GM12892 (cell line): ENCODE measurements around the gene CTNNB1.

Experiments
- POLR2A ChIP-seq: IDR thresholded peaks from 2 replicates; pipeline ENCODE4 v1.6.1; 2011; ENCODE audit warnings: low read depth, low read length, control low read depth
- POLR2AphosphoS5 ChIP-seq: IDR thresholded peaks from 2 replicates; pipeline ENCODE4 v1.6.1; 2011; ENCODE audit warnings: low read depth, low read length, control low read depth
- TAF1 ChIP-seq: IDR thresholded peaks from 2 replicates; pipeline ENCODE4 v1.6.1; 2011; ENCODE audit warnings: low read depth, mild to moderate bottlenecking, control low read depth, low read length, borderline replicate concordance

- TF ChIP-seq POLR2AphosphoS5, result no peak
- no peak for TF ChIP-seq POLR2A
- no peak for TF ChIP-seq TAF1
Measured at GRCh38 chr3:41194701-41195100, 4.6 kb upstream of the CTNNB1 start.
